Measurements from ENCODE around the gene KCNH5.

KCNH5 gene, protein sequence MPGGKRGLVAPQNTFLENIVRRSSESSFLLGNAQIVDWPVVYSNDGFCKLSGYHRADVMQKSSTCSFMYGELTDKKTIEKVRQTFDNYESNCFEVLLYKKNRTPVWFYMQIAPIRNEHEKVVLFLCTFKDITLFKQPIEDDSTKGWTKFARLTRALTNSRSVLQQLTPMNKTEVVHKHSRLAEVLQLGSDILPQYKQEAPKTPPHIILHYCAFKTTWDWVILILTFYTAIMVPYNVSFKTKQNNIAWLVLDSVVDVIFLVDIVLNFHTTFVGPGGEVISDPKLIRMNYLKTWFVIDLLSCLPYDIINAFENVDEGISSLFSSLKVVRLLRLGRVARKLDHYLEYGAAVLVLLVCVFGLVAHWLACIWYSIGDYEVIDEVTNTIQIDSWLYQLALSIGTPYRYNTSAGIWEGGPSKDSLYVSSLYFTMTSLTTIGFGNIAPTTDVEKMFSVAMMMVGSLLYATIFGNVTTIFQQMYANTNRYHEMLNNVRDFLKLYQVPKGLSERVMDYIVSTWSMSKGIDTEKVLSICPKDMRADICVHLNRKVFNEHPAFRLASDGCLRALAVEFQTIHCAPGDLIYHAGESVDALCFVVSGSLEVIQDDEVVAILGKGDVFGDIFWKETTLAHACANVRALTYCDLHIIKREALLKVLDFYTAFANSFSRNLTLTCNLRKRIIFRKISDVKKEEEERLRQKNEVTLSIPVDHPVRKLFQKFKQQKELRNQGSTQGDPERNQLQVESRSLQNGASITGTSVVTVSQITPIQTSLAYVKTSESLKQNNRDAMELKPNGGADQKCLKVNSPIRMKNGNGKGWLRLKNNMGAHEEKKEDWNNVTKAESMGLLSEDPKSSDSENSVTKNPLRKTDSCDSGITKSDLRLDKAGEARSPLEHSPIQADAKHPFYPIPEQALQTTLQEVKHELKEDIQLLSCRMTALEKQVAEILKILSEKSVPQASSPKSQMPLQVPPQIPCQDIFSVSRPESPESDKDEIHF

GRCh38 chr14:63045234-63045611 is at the start of gene KCNH5:
Gene KCNH5 (minus strand): TSS chr14:63045458. CDS start chr14:63045186, 272 bp downstream.
- DNase-seq (ENCODE audit: low spot score) = no peak

DNA sequence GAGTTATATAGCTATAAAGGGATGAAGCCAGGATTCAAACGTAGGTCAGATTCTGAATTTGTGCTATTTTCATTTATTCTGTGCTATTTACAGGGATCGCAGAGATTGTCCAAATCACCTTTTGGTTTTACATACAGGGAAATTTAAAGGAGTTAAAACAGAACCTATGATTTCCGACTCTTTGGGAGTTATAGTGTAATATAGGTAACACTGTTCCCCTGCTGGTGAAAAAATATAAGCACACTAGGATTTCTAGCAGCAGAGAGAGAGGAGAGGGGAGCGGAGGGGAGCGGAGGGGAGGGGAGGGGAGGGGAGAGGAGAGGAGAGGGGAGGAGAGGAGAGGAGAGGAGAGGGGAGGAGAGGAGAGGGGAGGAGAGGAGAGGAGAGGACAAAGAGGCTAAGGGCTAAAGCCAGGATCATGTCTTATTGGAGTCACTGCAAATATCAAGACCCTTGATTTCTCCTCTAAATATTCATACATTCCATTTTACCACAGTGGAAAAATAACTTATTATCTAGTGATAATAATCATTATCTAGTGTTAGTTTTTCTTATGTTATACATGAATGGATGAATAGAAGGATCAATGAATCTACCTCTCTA is 46.2 kb upstream of the KCNH5 start:
- no peak for DNase-seq (ENCODE audit: low spot score)

GRCh38 chr14:63088865-63089264 is 43.6 kb upstream of the KCNH5 start:
- DNase-seq (ENCODE audit: low spot score) = no peak

DNA sequence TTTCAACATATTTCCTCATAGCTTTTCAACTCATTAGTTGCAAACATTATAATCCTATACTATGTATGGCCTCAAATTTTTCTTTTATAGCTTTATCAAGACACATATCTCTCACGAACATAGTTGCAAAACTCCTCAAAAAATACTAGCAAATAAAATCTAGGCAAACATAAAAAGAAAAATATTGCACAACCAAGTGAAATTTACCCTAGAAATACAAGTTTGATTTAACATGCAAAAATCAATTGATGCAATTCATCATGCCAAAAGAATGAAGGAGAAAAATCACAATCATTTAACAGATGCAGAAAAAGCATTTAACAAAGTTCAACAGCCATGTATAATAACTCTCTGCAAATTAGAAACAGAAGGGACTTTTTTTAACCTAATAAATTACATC is 33.3 kb upstream of the KCNH5 start:
- no peak for DNase-seq (ENCODE audit: low spot score)

GRCh38 chr14:63076488-63076887 is 31.2 kb upstream of the KCNH5 start:
- no peak for DNase-seq (ENCODE audit: low spot score)

GRCh38 chr14:63055631-63056030 is 10.4 kb upstream of the KCNH5 start:
- DNase-seq (ENCODE audit: low spot score) = no peak

GRCh38 chr14:63051992-63052391 is 6.7 kb upstream of the KCNH5 start:
- DNase-seq (ENCODE audit: low spot score) = no peak

DNA sequence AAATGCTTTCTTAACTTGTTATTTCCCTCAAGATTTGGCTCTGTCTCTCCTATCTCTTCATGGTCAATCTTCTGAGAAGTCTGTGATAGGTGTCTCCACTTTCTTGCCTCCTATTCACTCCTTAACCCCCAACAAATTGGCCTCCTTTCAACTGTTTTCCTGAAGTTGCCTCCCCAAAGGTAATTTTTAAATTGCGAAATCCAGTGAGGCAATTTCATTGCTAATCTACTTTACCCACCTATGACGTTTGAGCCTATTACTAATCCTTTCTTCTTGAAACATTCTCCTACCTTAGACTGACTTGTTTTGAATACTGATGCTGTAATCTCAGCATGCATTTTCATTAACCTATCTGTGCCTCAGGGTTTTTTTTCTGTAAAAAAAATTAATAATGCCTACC is 6.0 kb upstream of the KCNH5 start:
- DNase-seq (ENCODE audit: low spot score) = no peak

- no peak for DNase-seq (ENCODE audit: low spot score)
These were observed 5.4 kb upstream of the KCNH5 start for GRCh38 chr14:63050694-63051093.

GRCh38 chr14:63046339-63047268 is 1.3 kb upstream of the KCNH5 start:
- DNase-seq (ENCODE audit: low spot score) = no peak

GRCh38 chr14:63045612-63046320 is 508 bp upstream of the KCNH5 start:
- DNase-seq (ENCODE audit: low spot score) = no peak

GRCh38 chr14:63039866-63040265 is 5.4 kb downstream of the KCNH5 start:
- DNase-seq (ENCODE audit: low spot score) = no peak

DNA sequence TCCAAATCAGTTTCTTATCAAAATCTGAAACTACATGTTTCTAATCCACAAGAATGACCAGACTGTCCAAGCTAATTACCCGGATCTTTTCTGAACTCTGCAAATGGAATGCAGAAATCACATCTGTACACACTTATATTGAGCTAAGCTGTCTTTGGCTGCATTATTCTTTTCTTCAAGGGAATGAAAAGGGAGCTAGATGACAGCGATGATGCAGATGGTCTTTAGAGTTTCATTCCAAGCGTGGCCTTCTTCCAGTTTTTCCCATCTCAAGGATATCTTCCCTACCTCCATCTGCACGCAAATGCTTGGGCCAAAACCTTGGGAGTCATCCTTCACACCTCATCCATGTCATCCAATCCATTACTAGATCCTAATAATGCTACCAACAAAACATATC is 12.6 kb downstream of the KCNH5 start:
- no peak for DNase-seq (ENCODE audit: low spot score)

DNA sequence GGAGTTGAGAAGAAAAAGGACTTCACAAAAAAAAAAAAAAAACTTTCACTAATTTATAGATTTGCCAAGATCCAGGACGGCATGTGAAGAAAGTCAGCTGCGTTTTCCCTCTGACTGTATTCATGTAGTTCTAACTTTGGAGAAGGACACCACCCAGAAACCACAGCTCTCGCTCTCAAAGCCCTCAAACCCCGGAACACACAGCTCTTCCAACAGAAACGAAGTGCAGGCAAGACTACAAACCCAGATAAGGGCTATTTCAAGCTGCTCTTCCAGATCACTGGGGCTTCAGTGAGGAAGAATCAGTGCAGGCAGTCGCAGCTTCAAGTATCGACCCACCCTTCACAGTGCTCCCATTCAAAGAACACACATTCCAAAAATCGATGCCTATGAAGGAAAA is 13.2 kb downstream of the KCNH5 start:
- no peak for DNase-seq (ENCODE audit: low spot score)

DNA sequence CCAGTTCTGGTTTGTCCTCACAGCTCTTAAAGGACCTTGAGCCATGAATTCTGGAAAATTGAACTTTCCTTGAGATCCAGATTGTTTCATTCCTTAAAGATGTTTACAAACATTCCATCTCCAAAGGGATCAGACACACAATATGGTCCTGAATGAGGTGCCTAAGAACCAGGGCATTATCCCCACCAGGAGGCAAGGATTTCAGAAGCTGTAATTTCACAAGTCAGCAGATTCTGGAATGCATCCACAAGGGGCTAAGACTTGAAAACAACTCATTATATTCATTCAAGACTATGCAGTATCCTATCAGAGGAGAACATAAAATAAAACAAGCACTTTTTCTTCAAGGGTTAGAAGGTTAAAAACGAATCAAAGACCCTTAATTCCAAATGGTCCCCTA is 15.1 kb downstream of the KCNH5 start:
- DNase-seq (ENCODE audit: low spot score) = no peak

GRCh38 chr14:63027719-63028118 is 17.5 kb downstream of the KCNH5 start:
- no peak for DNase-seq (ENCODE audit: low spot score)

DNA sequence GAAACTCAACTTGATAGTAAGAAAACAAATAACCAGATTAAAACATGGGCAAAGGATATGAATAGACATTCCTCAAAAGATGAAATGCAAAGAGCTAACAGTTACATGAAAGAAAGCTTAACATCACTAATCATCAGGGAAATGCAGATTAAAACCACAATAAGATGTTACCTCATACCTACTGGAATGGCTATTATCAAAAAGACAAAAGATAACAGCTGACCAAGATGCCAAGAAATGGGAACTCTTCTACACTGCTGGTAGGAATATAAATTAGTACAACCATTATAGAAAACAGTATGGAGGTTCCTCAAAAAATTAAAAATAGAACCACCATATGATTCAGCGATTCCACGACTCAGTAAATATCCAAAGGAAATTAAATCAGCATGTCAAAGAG is 18.8 kb downstream of the KCNH5 start:
- DNase-seq (ENCODE audit: low spot score) = no peak

GRCh38 chr14:63014621-63015020 is 30.6 kb downstream of the KCNH5 start:
- no peak for DNase-seq (ENCODE audit: low spot score)

- DNase-seq (ENCODE audit: low spot score) = no peak
These were observed 33.1 kb downstream of the KCNH5 start for GRCh38 chr14:63012171-63012570.

- DNase-seq (ENCODE audit: low spot score) = no peak
These were observed 33.6 kb downstream of the KCNH5 start for GRCh38 chr14:63011623-63012022.

- DNase-seq (ENCODE audit: low spot score) = no peak
These were observed 35.8 kb downstream of the KCNH5 start for GRCh38 chr14:63009495-63009894.
